GM21423 (cell line): Measurements from ENCODE around the gene DCLK3.

Source experiments
- ATAC-seq: cut with Tn5 transposase; IDR thresholded peaks from one replicate; pipeline ENCODE4 v1.9.1; 2021; ENCODE audit warnings: mild to moderate bottlenecking, moderate library complexity; ENCODE audit not compliant: unreplicated experiment

Gene DCLK3

GRCh38 chr3:36679384-36680200, 84.8 kb downstream of the DCLK3 start:
- no peak for ATAC-seq

DNA sequence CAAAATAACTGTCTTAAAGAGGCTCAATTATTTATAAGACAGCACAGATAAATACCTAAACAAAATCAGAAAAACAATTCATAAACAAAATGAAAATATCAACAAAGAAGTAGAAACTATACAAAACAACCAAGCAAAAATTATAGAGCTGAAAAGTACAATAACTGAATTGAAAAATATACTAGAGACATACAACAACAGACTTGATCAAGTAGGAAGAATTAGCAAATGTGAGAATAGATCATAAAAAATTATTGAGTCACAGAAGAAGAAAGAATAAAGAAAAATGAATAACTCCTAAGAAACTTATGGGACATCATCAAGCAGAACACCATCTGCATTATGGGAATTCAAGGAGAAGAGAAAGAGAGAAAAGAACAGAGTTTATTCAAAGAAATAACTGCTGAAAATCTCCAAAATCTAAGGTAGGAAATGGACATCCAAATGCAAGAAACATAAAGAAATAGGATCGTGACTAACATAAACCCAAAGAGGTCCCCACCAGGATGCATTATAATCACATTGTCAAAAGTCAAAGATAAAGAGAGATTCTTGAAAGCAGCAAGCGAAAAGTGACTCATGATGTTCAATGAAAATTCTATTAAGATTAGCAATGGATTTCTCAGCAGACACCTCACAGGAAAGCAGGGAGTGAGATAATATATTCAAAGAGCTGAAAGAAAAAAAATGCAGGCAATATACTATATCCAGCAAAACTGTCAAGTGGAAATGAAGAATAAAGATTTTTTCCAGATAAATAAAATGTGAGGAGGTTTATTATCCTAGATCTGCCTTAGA, 85.9 kb downstream of the DCLK3 start:
- no peak for ATAC-seq

GRCh38 chr3:36677331-36678007, 86.9 kb downstream of the DCLK3 start:
- ATAC-seq = peak; percentile 76

DNA sequence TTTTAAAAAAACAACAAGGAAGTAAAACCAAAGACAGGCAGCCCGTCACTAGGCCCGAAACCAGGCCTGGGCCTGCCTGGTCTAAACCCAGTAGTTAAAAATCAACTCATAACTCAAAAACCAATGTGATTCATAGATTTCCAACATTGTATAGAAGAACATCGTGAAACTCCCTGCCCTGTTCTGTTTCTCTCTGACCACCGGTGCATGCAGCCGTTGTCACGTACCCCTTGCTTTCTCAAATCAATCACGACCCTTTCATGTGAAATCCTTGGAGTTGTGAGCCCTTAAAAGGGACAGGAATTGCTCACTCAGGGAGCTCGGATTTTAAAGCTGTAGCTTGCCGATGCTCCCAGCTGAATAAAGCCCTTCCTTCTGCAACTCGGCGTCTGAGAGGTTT, 89.5 kb downstream of the DCLK3 start:
- no peak for ATAC-seq

GRCh38 chr3:36669764-36670163, 94.6 kb downstream of the DCLK3 start:
- no peak for ATAC-seq

DNA sequence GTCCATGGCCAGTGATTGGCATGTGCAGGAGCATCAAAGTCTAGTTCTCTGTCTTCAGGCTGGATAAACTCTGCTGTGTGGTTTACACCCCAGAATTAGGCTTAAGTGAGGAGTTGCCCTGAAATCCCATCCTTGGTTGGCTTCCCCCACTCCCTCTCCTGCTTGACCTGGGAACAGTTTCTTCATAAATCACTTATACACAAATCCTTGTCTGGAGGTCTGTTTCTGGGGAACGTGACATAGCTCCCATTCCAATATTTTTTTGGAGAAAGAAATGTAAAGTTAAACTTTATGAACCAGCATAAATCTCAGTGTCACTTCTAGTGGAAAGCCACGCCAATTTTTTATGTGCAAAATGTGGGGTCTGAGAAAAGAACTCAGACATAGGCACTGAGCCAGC, 98.2 kb downstream of the DCLK3 start:
- ATAC-seq = no peak

GRCh38 chr3:36663666-36664291, 100.6 kb downstream of the DCLK3 start:
- no peak for ATAC-seq

GRCh38 chr3:36662626-36663025, 101.7 kb downstream of the DCLK3 start:
- ATAC-seq = no peak
